HG02571 (cell line): Measurements from ENCODE around the gene YKT6.
"Not testable (repeated sequence)": the region's sequence is repeated elsewhere in the genome, so short reads cannot be mapped to it uniquely, and the experiment has no call there.

Experiments
- ATAC-seq: cut with Tn5 transposase; IDR thresholded peaks from one replicate; pipeline ENCODE4 v1.9.1; 2021; ENCODE audit warnings: mild to moderate bottlenecking, moderate library complexity; ENCODE audit not compliant: unreplicated experiment

The YKT6 gene

GRCh38 chr7:44171901-44172300 lies 28.9 kb upstream of the YKT6 start:
- ATAC-seq: not testable (repeated sequence)

GRCh38 chr7:44172352-44172751 lies 28.4 kb upstream of the YKT6 start:
- no peak for ATAC-seq

- ATAC-seq: no peak
Observed at GRCh38 chr7:44172803-44173424, 27.9 kb upstream of the YKT6 start.

GRCh38 chr7:44173911-44174693 lies 26.7 kb upstream of the YKT6 start:
- no peak for ATAC-seq

- ATAC-seq: not testable (repeated sequence)
Observed at GRCh38 chr7:44174694-44174948, 26.2 kb upstream of the YKT6 start.

- ATAC-seq: no peak
Observed at GRCh38 chr7:44175730-44176129, 25.0 kb upstream of the YKT6 start.

- ATAC-seq: no peak
Observed at GRCh38 chr7:44176486-44176885, 24.3 kb upstream of the YKT6 start.

GRCh38 chr7:44177570-44178131 lies 23.1 kb upstream of the YKT6 start:
- no peak for ATAC-seq

GRCh38 chr7:44180631-44181030 lies 20.1 kb upstream of the YKT6 start:
- no peak for ATAC-seq

GRCh38 chr7:44182827-44183226 lies 18.0 kb upstream of the YKT6 start:
- no peak for ATAC-seq

GRCh38 chr7:44183386-44183785 lies 17.4 kb upstream of the YKT6 start:
- no peak for ATAC-seq

GRCh38 chr7:44184206-44184872 lies 16.4 kb upstream of the YKT6 start:
- ATAC-seq: no peak

GRCh38 chr7:44184873-44185446 lies 15.8 kb upstream of the YKT6 start:
- ATAC-seq: no peak

- no peak for ATAC-seq
Observed at GRCh38 chr7:44185729-44186128, 15.0 kb upstream of the YKT6 start.

- no peak for ATAC-seq
Observed at GRCh38 chr7:44186736-44187135, 14.0 kb upstream of the YKT6 start.

- no peak for ATAC-seq
Observed at GRCh38 chr7:44187636-44188416, 13.0 kb upstream of the YKT6 start.

GRCh38 chr7:44188480-44189225 lies 12.1 kb upstream of the YKT6 start:
- ATAC-seq: no peak

GRCh38 chr7:44189286-44189992 lies 11.3 kb upstream of the YKT6 start, which contains the start of gene GCK:
GCK (minus strand) TSS chr7:44189439; CDS start chr7:44188953, 486 bp downstream.
- ATAC-seq: no peak
